DLD1 (cell line): ENCODE data around the gene LRP8.

ENCODE experiments used
- in situ Hi-C: cut with HindIII; loops from 2 replicates; pipeline ENCODE4 v1.10.0; 2017; ENCODE audit warnings: low sequenced_read_pairs

LRP8 gene

GRCh38 chr1:53328009-53328461, at the start of gene LRP8:
Gene LRP8 (minus strand): TSS chr1:53328070. CDS start chr1:53327912, 158 bp downstream.
- in situ Hi-C loops, result no loop called here

- in situ Hi-C loops, result no loop called here
Measured at GRCh38 chr1:53377438-53377841, 49.6 kb upstream of the LRP8 start.

- in situ Hi-C loops, result no loop called here
Measured at GRCh38 chr1:53376742-53377437, 49.0 kb upstream of the LRP8 start.

- in situ Hi-C loops, result no loop called here
Measured at GRCh38 chr1:53376041-53376461, 48.2 kb upstream of the LRP8 start.

- in situ Hi-C loops, result no loop called here
Measured at GRCh38 chr1:53375440-53375839, 47.6 kb upstream of the LRP8 start.

- in situ Hi-C loops, result no loop called here
Measured at GRCh38 chr1:53373246-53373645, 45.4 kb upstream of the LRP8 start.

- in situ Hi-C loops, result no loop called here
Measured at GRCh38 chr1:53372501-53372951, 44.7 kb upstream of the LRP8 start.

- in situ Hi-C loops, result no loop called here
Measured at GRCh38 chr1:53371851-53372250, 44.0 kb upstream of the LRP8 start.

GRCh38 chr1:53371121-53371666, 43.3 kb upstream of the LRP8 start:
- in situ Hi-C loops, result no loop called here

GRCh38 chr1:53370369-53370961, 42.6 kb upstream of the LRP8 start:
- in situ Hi-C loops, result no loop called here

- in situ Hi-C loops, result no loop called here
Measured at GRCh38 chr1:53369761-53370160, 41.9 kb upstream of the LRP8 start.

GRCh38 chr1:53369034-53369750, 41.3 kb upstream of the LRP8 start:
- in situ Hi-C loops, result no loop called here

- in situ Hi-C loops, result no loop called here
Measured at GRCh38 chr1:53368314-53369033, 40.6 kb upstream of the LRP8 start.

GRCh38 chr1:53367503-53368313, 39.8 kb upstream of the LRP8 start:
- in situ Hi-C loops, result no loop called here

GRCh38 chr1:53366901-53367502, 39.1 kb upstream of the LRP8 start:
- in situ Hi-C loops, result no loop called here

GRCh38 chr1:53365437-53366063, 37.7 kb upstream of the LRP8 start:
- in situ Hi-C loops, result no loop called here

- in situ Hi-C loops, result no loop called here
Measured at GRCh38 chr1:53362851-53363642, 35.2 kb upstream of the LRP8 start.

GRCh38 chr1:53362270-53362669, 34.4 kb upstream of the LRP8 start:
- in situ Hi-C loops, result no loop called here
